Erythroblast (primary cell): ENCODE measurements around the gene ZC2HC1B.

ENCODE experiments used
- GATA1 ChIP-seq: IDR thresholded peaks from 2 replicates; pipeline ENCODE4 v1.6.1; 2011; ENCODE audit warnings: low read depth, mild to moderate bottlenecking, control low read depth, low read length, moderate library complexity
- POLR2A ChIP-seq: IDR thresholded peaks from 2 replicates; pipeline ENCODE4 v1.6.1; 2011; ENCODE audit warnings: mild to moderate bottlenecking, low read length

GRCh38 chr6:143934867-143935266 lies 70.6 kb downstream of the ZC2HC1B start:
- TF ChIP-seq POLR2A, result no peak
- no peak for TF ChIP-seq GATA1
